ENCODE data around the gene ACTR3C.

GRCh38 chr7:150323682-150324372 lies 482 bp upstream of the ACTR3C start:
- no peak for TF ChIP-seq EP300 (IDR thresholded peaks at IDR 0.05)
- TF ChIP-seq, protein P1, sequence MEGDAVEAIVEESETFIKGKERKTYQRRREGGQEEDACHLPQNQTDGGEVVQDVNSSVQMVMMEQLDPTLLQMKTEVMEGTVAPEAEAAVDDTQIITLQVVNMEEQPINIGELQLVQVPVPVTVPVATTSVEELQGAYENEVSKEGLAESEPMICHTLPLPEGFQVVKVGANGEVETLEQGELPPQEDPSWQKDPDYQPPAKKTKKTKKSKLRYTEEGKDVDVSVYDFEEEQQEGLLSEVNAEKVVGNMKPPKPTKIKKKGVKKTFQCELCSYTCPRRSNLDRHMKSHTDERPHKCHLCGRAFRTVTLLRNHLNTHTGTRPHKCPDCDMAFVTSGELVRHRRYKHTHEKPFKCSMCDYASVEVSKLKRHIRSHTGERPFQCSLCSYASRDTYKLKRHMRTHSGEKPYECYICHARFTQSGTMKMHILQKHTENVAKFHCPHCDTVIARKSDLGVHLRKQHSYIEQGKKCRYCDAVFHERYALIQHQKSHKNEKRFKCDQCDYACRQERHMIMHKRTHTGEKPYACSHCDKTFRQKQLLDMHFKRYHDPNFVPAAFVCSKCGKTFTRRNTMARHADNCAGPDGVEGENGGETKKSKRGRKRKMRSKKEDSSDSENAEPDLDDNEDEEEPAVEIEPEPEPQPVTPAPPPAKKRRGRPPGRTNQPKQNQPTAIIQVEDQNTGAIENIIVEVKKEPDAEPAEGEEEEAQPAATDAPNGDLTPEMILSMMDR (IDR thresholded peaks at IDR 0.05): no peak

Measured in stomach (tissue), 4 donors.